T-cell (primary cell): ENCODE measurements around the gene RFTN1. TPM values are rescaled to one million over a fixed set of nuclear protein-coding genes. Genes with fewer than 3 reads are reported as not detected.
A peak's percentile ranks its signal among the peaks of the same experiment; 100 is the strongest.

Experiments used
- ATAC-seq, 4 experiments: fragments of 200-7000 bp in 3 of 4; fragments of 150-1000 bp in 1 of 4; cut with Tn5 transposase; replicated peaks in 1 of 4; 1 replicate in 3 of 4; 2 replicates in 1 of 4; pipeline ENCODE4 v1.10.0; 2021; ENCODE audit warnings: moderate library complexity in 3 of 4, mild to moderate bottlenecking in 2 of 4, moderate number of reproducible peaks in 1 of 4
- CTCF ChIA-PET, 2 donors: fragments of 300-600 bp; sonication (Branson Sonifier 250); formaldehyde crosslinking; loops; one replicate each; lab custom pipeline; 2022; ENCODE audit warnings: antibody characterized with exemption in 2 of 2; lab: Charles Lee
- POLR2A ChIA-PET, 2 donors: fragments of 300-600 bp; sonication (Branson Sonifier 250); formaldehyde crosslinking; loops; one replicate each; lab custom pipeline; 2022; ENCODE audit warnings: antibody characterized with exemption in 2 of 2; lab: Charles Lee
- DNase-seq, 35 experiments: peaks; one replicate each; pipeline versions ENCODE4 v3.0.0 to v3.0.0-alpha.2; 2013 to 2023
- H3K27ac ChIP-seq: one replicate; pipeline ENCODE4 v1.5.1; 2013; ENCODE audit warnings: low read length
- H3K27me3 ChIP-seq, 2 experiments: replicated peaks in 1 of 2; 1 replicate in 1 of 2; 2 replicates in 1 of 2; pipeline versions ENCODE4 v1.6.1 to v1.7.0; 2013; ENCODE audit warnings: low read length in 1 of 2, mixed read lengths in 1 of 2; ENCODE audit not compliant: control insufficient read depth in 2 of 2, insufficient read depth in 2 of 2; ENCODE audit errors: extremely low read depth in 1 of 2
- H3K36me3 ChIP-seq, 2 donors: 1 replicate in 1 of 2; 2 replicates in 1 of 2; pipeline versions ENCODE4 v1.6.1 to v1.7.0; 2013; ENCODE audit warnings: low read length in 1 of 2; ENCODE audit not compliant: control insufficient read depth in 2 of 2, insufficient read depth in 1 of 2; ENCODE audit errors: extremely low read depth in 1 of 2
- H3K4me1 ChIP-seq, 2 experiments: 1 replicate in 1 of 2; 2 replicates in 1 of 2; pipeline versions ENCODE4 v1.6.1 to v1.7.0; 2013; ENCODE audit warnings: low read length in 2 of 2, mixed read lengths in 1 of 2; ENCODE audit not compliant: insufficient read depth in 2 of 2, control insufficient read depth in 1 of 2; ENCODE audit errors: extremely low read depth in 1 of 2
- H3K4me3 ChIP-seq, 2 donors: 1 replicate in 1 of 2; 2 replicates in 1 of 2; pipeline versions ENCODE4 v1.5.1 to v1.7.0; 2013; ENCODE audit warnings: mild to moderate bottlenecking in 2 of 2, low read length in 1 of 2, moderate library complexity in 1 of 2; ENCODE audit not compliant: control insufficient read depth in 1 of 2; ENCODE audit errors: extremely low read depth in 1 of 2
- H3K9me3 ChIP-seq: 2 replicates; pipeline ENCODE4 v1.7.0; 2013
- H3K27ac Mint-ChIP-seq, 2 donors: one replicate each; pipeline ENCODE4 v1.8.0; 2020 to 2021; ENCODE audit warnings: mild to moderate bottlenecking in 2 of 2, mixed read lengths in 2 of 2
- H3K27me3 Mint-ChIP-seq, 2 donors: one replicate each; pipeline ENCODE4 v1.8.0; 2021 to 2022; ENCODE audit warnings: mixed read lengths in 2 of 2
- H3K36me3 Mint-ChIP-seq: one replicate; pipeline ENCODE4 v1.8.0; 2021; ENCODE audit warnings: mixed read lengths
- H3K4me1 Mint-ChIP-seq, 3 donors: one replicate each; pipeline ENCODE4 v1.8.0; 2020 to 2022; ENCODE audit warnings: mixed read lengths in 3 of 3, mild to moderate bottlenecking in 1 of 3
- H3K4me3 Mint-ChIP-seq, 3 donors: one replicate each; pipeline ENCODE4 v1.8.0; 2020 to 2022; ENCODE audit warnings: mild to moderate bottlenecking in 3 of 3, mixed read lengths in 3 of 3, moderate library complexity in 3 of 3
- H3K9me3 Mint-ChIP-seq, 3 donors: one replicate each; pipeline ENCODE4 v1.8.0; 2020 to 2022; ENCODE audit warnings: mixed read lengths in 3 of 3
- WGBS: methylation state at CpG from one replicate; pipeline ENCODE4 v1.1.5; 2013; ENCODE audit warnings: missing lambda C conversion rate; ENCODE audit not compliant: insufficient coverage; 5-methylcytosine and 5-hydroxymethylcytosine counted together
- total RNA-seq, 35 experiments: library from RNA in 6 of 35; stranded (reverse) in 6 of 35; fragments of 120-200 nt in 1 of 35; gene quantifications; one replicate each; pipeline versions ENCODE4 v1.2.1 to v1.2.4 and lab custom pipeline; 2013 to 2026

Gene RFTN1
- total RNA-seq, 5 donors from 2014 or later (not counting 1 experiment from before 2014, with no cell fraction given) = 55.5 to 73.4 (median 70.7) TPM

- Mint-ChIP-seq H3K4me3 (no peak overlapping the region), H3K27me3 (no peaks in the 10 kb centered on the region), H3K9me3 (peaks cover 4 to 14% (median 11%) of the 10 kb centered on the region in 3 donors), H3K27ac (peak overlapping the region; percentile 85 to 90), H3K4me1 (peaks cover 71 to 80% (median 76%) of the 10 kb centered on the region in 3 donors), H3K36me3 (peaks cover 69% of the 10 kb centered on the region)
- ChIA-PET CTCF (no interaction called here), POLR2A (no interaction called here)
- Histone ChIP-seq H3K36me3 (peaks cover 16 to 65% of the 10 kb centered on the region in 2 donors), H3K27ac (no peak overlapping the region), H3K4me3 (no peak overlapping the region), H3K27me3 (no peaks in the 10 kb centered on the region), H3K9me3 (peaks cover 2% of the 10 kb centered on the region), H3K4me1 (peaks cover 16 to 37% of the 10 kb centered on the region in 2 experiments)
- WGBS = no CpG with 5 or more reads among the region's 5 CpGs
- DNase-seq (no peak), ATAC-seq (no peak)
Measured at GRCh38 chr3:16335333-16335732, 178.2 kb downstream of the RFTN1 start.

- no peak overlapping the region for H3K4me3 ChIP-seq
- Mint-ChIP-seq H3K36me3 (peaks cover 70% of the 10 kb centered on the region), H3K9me3 (peaks cover 4 to 17% (median 11%) of the 10 kb centered on the region in 3 donors), H3K4me3 (no peak overlapping the region), H3K4me1 (peaks cover 67 to 76% (median 73%) of the 10 kb centered on the region in 3 donors), H3K27me3 (no peaks in the 10 kb centered on the region), H3K27ac (peak overlapping the region; percentile 85 to 90)
- H3K9me3 ChIP-seq = peaks cover 2% of the 10 kb centered on the region
- peaks cover 16 to 37% of the 10 kb centered on the region in 2 experiments for H3K4me1 ChIP-seq
- no peak for ATAC-seq
- peak overlapping the region; percentile 30 for H3K27ac ChIP-seq
- peaks cover 16 to 66% of the 10 kb centered on the region in 2 donors for H3K36me3 ChIP-seq
- 63% methylated on average over 3 of the region's 4 CpGs for WGBS
- ChIA-PET POLR2A (no interaction called here), CTCF (no interaction called here)
- no peak for DNase-seq
- no peaks in the 10 kb centered on the region for H3K27me3 ChIP-seq
Measured at GRCh38 chr3:16334909-16335308, 178.6 kb downstream of the RFTN1 start.

- H3K36me3 ChIP-seq = peaks cover 26 to 75% of the 10 kb centered on the region in 2 donors
Measured at GRCh38 chr3:16332904-16333426, 180.5 kb downstream of the RFTN1 start.

GRCh38 chr3:16331319-16331883 lies 182.1 kb downstream of the RFTN1 start:
- Histone ChIP-seq H3K4me3 (no peak overlapping the region), H3K9me3 (peaks cover 2% of the 10 kb centered on the region), H3K4me1 (peaks cover 0 to 7% of the 10 kb centered on the region in 2 experiments), H3K36me3 (peaks cover 30 to 76% of the 10 kb centered on the region in 2 donors), H3K27me3 (no peaks in the 10 kb centered on the region), H3K27ac (no peak overlapping the region)
- H3K4me1 Mint-ChIP-seq = peaks cover 35 to 51% (median 45%) of the 10 kb centered on the region in 3 donors
- no CpG with 5 or more reads among the region's 3 CpGs for WGBS
- no peak for ATAC-seq
- H3K9me3 Mint-ChIP-seq = peaks cover 4 to 17% (median 11%) of the 10 kb centered on the region in 3 donors
- POLR2A ChIA-PET = no interaction called here
- H3K4me3 Mint-ChIP-seq = no peak overlapping the region
- DNase-seq = no peak
- H3K27me3 Mint-ChIP-seq = no peaks in the 10 kb centered on the region
- CTCF ChIA-PET = no interaction called here
- peaks cover 87% of the 10 kb centered on the region for H3K36me3 Mint-ChIP-seq
- peak overlapping the region in 1 of 2 donors; percentile 48 for H3K27ac Mint-ChIP-seq

More at GRCh38 chr3:16332904-16333426, 180.5 kb downstream of the RFTN1 start:
- Histone ChIP-seq H3K27me3 (no peaks in the 10 kb centered on the region), H3K9me3 (peaks cover 2% of the 10 kb centered on the region), H3K27ac (no peak overlapping the region), H3K4me1 (peaks cover 3 to 20% of the 10 kb centered on the region in 2 experiments), H3K4me3 (no peak overlapping the region)
- Mint-ChIP-seq H3K27ac (peak overlapping the region; percentile 37 to 77), H3K9me3 (peaks cover 4 to 17% (median 11%) of the 10 kb centered on the region in 3 donors), H3K36me3 (peaks cover 79% of the 10 kb centered on the region), H3K4me1 (peaks cover 48 to 57% (median 54%) of the 10 kb centered on the region in 3 donors), H3K27me3 (no peaks in the 10 kb centered on the region), H3K4me3 (no peak overlapping the region)
- no peak for ATAC-seq
- ChIA-PET POLR2A (interaction anchor here in 1 of 2 donors (0.6 to 1.0 kb wide), 2 partner anchors 24 to 28 kb away, joined by 3 to 4 read pairs; no protein-coding TSS in a partner anchor), CTCF (interaction anchor here (0.5 to 1.0 kb wide), 3 partner anchors 29 to 196 kb away, joined by 3 to 6 read pairs (median 4); no protein-coding TSS in a partner anchor)
- DNase-seq = no peak
- WGBS = no CpG with 5 or more reads among the region's 1 CpG

GRCh38 chr3:16330351-16330750 lies 183.1 kb downstream of the RFTN1 start:
- ChIA-PET CTCF (no interaction called here), POLR2A (no interaction called here)
- Mint-ChIP-seq H3K4me3 (no peak overlapping the region), H3K36me3 (peaks cover 82% of the 10 kb centered on the region), H3K27ac (peak overlapping the region; percentile 17 to 48), H3K4me1 (peaks cover 28 to 46% (median 43%) of the 10 kb centered on the region in 3 donors), H3K9me3 (peaks cover 4 to 17% (median 11%) of the 10 kb centered on the region in 3 donors), H3K27me3 (no peaks in the 10 kb centered on the region)
- no peak overlapping the region for H3K4me3 ChIP-seq
- peaks cover 2% of the 10 kb centered on the region for H3K9me3 ChIP-seq
- no peaks in the 10 kb centered on the region for H3K27me3 ChIP-seq
- ATAC-seq = no peak
- DNase-seq = no peak
- peaks cover 36 to 80% of the 10 kb centered on the region in 2 donors for H3K36me3 ChIP-seq
- H3K27ac ChIP-seq = no peak overlapping the region
- WGBS = no CpG with 5 or more reads among the region's 4 CpGs
- no peaks in the 10 kb centered on the region for H3K4me1 ChIP-seq

GRCh38 chr3:16329826-16330129 lies 183.7 kb downstream of the RFTN1 start:
- Histone ChIP-seq H3K27me3 (no peaks in the 10 kb centered on the region), H3K9me3 (peaks cover 2% of the 10 kb centered on the region), H3K36me3 (peaks cover 38 to 81% of the 10 kb centered on the region in 2 donors), H3K4me1 (no peaks in the 10 kb centered on the region), H3K27ac (no peak overlapping the region), H3K4me3 (no peak overlapping the region)
- WGBS = 100% methylated on average over 4 of the region's 9 CpGs
- Mint-ChIP-seq H3K9me3 (peaks cover 4 to 17% (median 11%) of the 10 kb centered on the region in 3 donors), H3K36me3 (peaks cover 81% of the 10 kb centered on the region), H3K4me1 (peaks cover 22 to 42% (median 41%) of the 10 kb centered on the region in 3 donors), H3K4me3 (no peak overlapping the region), H3K27ac (peak overlapping the region in 1 of 2 donors; percentile 44), H3K27me3 (no peaks in the 10 kb centered on the region)
- DNase-seq (no peak), ATAC-seq (no peak)
- ChIA-PET CTCF (no interaction called here), POLR2A (no interaction called here)
